ENCODE data around the gene RHOH.

The RHOH gene

GRCh38 chr4:40295572-40295971, 98.7 kb downstream of the RHOH start:
- no peak for DNase-seq (ENCODE audit: low read depth in 2 of 2)
